Calu3 (cell line): Measurements from ENCODE around the gene FETUB. TPM values are rescaled to one million over a fixed set of nuclear protein-coding genes. Genes with fewer than 3 reads are reported as not detected.

Source experiments
- BruUV-seq: library from RNA; stranded (reverse); fragments of 400-500 nt; replicated peaks from 2 replicates; lab custom pipeline; 2021; lab: Mats Ljungman, UMichigan
- CTCF ChIA-PET: fragments of 300-600 bp; sonication (Branson Sonifier 250); formaldehyde crosslinking; loops from one replicate; lab custom pipeline; 2022; ENCODE audit warnings: antibody characterized with exemption; lab: Charles Lee
- DNase-seq: peaks from one replicate; pipeline ENCODE4 v3.0.0; 2022
- H3K27ac Mint-ChIP-seq: one replicate; pipeline ENCODE4 v1.8.0; 2022; ENCODE audit warnings: mixed read lengths; ENCODE audit not compliant: unreplicated experiment
- H3K27me3 Mint-ChIP-seq: one replicate; pipeline ENCODE4 v1.8.0; 2022; ENCODE audit warnings: mixed read lengths; ENCODE audit not compliant: unreplicated experiment
- H3K36me3 Mint-ChIP-seq: one replicate; pipeline ENCODE4 v1.8.0; 2022; ENCODE audit warnings: mild to moderate bottlenecking, moderate library complexity, mixed read lengths; ENCODE audit not compliant: insufficient read depth, unreplicated experiment
- H3K4me1 Mint-ChIP-seq: one replicate; pipeline ENCODE4 v1.8.0; 2022; ENCODE audit warnings: mild to moderate bottlenecking, low read depth, mixed read lengths; ENCODE audit not compliant: unreplicated experiment
- H3K4me3 Mint-ChIP-seq: one replicate; pipeline ENCODE4 v1.8.0; 2022; ENCODE audit warnings: mild to moderate bottlenecking, low read depth, moderate library complexity, mixed read lengths; ENCODE audit not compliant: unreplicated experiment
- H3K9me3 Mint-ChIP-seq: one replicate; pipeline ENCODE4 v1.8.0; 2022; ENCODE audit warnings: low read depth, mixed read lengths; ENCODE audit not compliant: unreplicated experiment
- intact Hi-C: fragments of 100-400 bp; cut with micrococcal nuclease; formaldehyde crosslinking; loops from one replicate; pipeline ENCODE4 v1.10.0; 2022; ENCODE audit not compliant: unreplicated experiment
- total RNA-seq: library from RNA; stranded (reverse); gene quantifications from 2 replicates; pipeline ENCODE4 v1.2.3, GENCODE V29; 2022
- TF ChIP-seq, protein P1 (sequence below): fragments of 200-600 bp; IDR thresholded peaks from one replicate; pipeline ENCODE4 v1.8.0; 2022; ENCODE audit warnings: antibody characterized with exemption; ENCODE audit not compliant: unreplicated experiment

FETUB gene
- total RNA-seq, 1 experiment from 2014 or later = not detected

DNA sequence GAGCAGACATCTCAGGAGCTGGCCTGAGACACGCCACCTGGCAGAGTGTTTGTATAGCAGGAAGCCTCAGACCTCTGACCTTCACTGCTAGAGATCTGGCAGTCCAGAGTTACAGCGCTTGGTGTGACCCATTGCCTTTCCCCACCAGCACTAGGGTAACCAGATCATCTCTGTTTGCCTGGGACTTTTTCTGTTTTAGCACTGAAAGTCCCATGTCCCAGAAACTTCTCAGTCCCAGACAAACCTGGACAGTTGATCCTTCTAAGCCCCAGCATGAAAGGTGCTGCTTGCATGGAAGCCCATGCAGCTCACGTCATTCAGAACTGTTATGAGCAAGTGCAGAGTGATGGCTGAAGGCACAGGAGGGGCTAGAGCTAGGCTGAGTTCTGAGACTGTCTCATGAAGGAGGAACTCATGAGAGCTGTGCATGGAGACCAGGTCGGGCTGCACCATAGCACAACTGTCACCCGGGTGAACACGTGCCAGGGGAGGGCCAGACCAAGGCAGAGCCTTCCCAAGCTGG is 45.5 kb upstream of the FETUB start:
- DNase-seq = no peak
- intact Hi-C loops = no loop called here
- Mint-ChIP-seq H3K9me3 (no peaks in the 10 kb centered on the region), H3K36me3 (peaks cover 14% of the 10 kb centered on the region), H3K4me1 (peaks cover 70% of the 10 kb centered on the region), H3K27me3 (no peaks in the 10 kb centered on the region), H3K4me3 (no peak overlapping the region), H3K27ac (no peak overlapping the region)
- TF ChIP-seq, protein P1, sequence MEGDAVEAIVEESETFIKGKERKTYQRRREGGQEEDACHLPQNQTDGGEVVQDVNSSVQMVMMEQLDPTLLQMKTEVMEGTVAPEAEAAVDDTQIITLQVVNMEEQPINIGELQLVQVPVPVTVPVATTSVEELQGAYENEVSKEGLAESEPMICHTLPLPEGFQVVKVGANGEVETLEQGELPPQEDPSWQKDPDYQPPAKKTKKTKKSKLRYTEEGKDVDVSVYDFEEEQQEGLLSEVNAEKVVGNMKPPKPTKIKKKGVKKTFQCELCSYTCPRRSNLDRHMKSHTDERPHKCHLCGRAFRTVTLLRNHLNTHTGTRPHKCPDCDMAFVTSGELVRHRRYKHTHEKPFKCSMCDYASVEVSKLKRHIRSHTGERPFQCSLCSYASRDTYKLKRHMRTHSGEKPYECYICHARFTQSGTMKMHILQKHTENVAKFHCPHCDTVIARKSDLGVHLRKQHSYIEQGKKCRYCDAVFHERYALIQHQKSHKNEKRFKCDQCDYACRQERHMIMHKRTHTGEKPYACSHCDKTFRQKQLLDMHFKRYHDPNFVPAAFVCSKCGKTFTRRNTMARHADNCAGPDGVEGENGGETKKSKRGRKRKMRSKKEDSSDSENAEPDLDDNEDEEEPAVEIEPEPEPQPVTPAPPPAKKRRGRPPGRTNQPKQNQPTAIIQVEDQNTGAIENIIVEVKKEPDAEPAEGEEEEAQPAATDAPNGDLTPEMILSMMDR = no peak
- CTCF ChIA-PET = no interaction called here
- no TSS peak for BruUV-seq

DNA sequence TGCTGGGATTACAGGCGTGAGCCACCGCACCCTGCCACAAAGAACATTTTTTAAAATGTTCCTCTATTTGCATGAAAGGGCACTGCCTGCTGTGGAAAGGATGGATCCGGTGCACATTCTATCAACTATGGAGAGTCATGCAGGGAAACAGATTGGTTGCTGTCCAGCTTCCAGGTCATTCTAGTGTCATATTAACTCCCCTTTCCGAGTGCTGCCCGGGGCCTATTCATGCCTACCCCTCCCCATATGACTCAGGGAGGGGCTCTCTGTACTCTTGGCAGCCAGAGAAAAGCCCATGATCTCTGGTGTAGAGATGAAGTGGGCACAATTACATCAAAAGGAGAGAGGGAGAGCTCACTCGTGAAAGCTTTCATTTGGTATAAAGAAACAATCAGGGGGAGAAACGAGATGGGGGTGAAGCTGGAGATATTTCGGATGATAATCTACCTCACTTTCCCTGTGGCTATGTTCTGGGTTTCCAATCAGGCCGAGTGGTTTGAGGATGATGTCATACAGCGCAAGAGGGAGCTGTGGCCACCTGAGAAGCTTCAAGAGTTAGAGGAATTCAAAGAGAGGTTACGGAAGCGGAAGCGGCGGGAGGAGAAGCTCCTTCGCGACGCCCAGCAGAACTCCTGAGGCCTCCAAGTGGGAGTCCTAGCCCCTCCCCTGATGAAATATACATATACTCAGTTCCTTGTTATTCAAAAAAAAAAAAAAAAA is 43.5 kb upstream of the FETUB start:
- Mint-ChIP-seq H3K4me3 (no peak overlapping the region), H3K9me3 (no peaks in the 10 kb centered on the region), H3K27ac (peak overlapping the region; percentile 51), H3K4me1 (peaks cover 67% of the 10 kb centered on the region), H3K36me3 (peaks cover 7% of the 10 kb centered on the region), H3K27me3 (no peaks in the 10 kb centered on the region)
- CTCF ChIA-PET = interaction anchor here (0.7 to 1.0 kb wide), 3 partner anchors 18 to 29 kb away, joined by 3 to 6 read pairs (median 4); no protein-coding TSS in a partner anchor
- BruUV-seq = no TSS peak
- TF ChIP-seq, protein P1 = no peak
- no peak for DNase-seq
- intact Hi-C loops = no loop called here

- Mint-ChIP-seq H3K9me3 (no peaks in the 10 kb centered on the region), H3K27ac (peak overlapping the region; percentile 84), H3K4me3 (no peak overlapping the region), H3K27me3 (no peaks in the 10 kb centered on the region), H3K4me1 (peaks cover 62% of the 10 kb centered on the region), H3K36me3 (peaks cover 7% of the 10 kb centered on the region)
- CTCF ChIA-PET = interaction anchor here (0.6 to 4.3 kb wide), 6 partner anchors 8 to 148 kb away, joined by 3 to 14 read pairs (median 6); no protein-coding TSS in a partner anchor
- intact Hi-C loops = no loop called here
- no TSS peak for BruUV-seq
- DNase-seq = peak; percentile 61
- TF ChIP-seq, protein P1 = no peak
These were observed 42.0 kb upstream of the FETUB start for GRCh38 chr3:186598108-186598784.

DNA sequence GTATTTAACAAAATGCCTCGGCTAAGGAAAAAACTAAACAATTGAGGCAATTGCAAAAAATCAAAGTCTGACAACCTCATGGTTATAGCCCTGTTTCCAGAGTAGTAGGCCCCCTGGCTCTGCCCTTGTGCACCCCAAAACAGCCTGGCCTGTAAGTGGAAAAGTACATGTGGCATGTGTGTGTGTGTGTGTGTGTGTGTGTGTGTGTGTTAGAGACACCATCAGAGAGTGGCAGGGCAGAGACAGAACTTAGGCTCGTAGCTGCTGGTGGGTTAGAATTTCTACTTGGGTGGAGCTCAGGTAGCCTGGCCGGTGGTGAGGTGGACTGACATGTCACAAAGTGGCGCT is 41.4 kb upstream of the FETUB start:
- Mint-ChIP-seq H3K36me3 (peaks cover 7% of the 10 kb centered on the region), H3K9me3 (no peaks in the 10 kb centered on the region), H3K27ac (peak overlapping the region; percentile 84), H3K4me1 (peaks cover 62% of the 10 kb centered on the region), H3K27me3 (no peaks in the 10 kb centered on the region), H3K4me3 (no peak overlapping the region)
- CTCF ChIA-PET = interaction anchor here (0.6 to 4.3 kb wide), 5 partner anchors 8 to 147 kb away, joined by 3 to 14 read pairs (median 5); no protein-coding TSS in a partner anchor
- no TSS peak for BruUV-seq
- DNase-seq = peak; percentile 15
- TF ChIP-seq, protein P1 = no peak
- intact Hi-C loops = no loop called here
